ENCODE results near the gene BANF2. TPM values are rescaled to one million over a fixed set of nuclear protein-coding genes. Genes with fewer than 3 reads are reported as not detected.

The BANF2 gene
- total and polyA plus RNA-seq, 4 donors, result not detected

GRCh38 chr20:17678295-17678694, 21.5 kb upstream of the BANF2 start:
- Histone ChIP-seq H3K27me3 (ENCODE audit: control insufficient read depth in 1 of 2, insufficient read depth in 2 of 2, low read length in 1 of 2) (no peaks in the 10 kb centered on the region), H3K9me3 (ENCODE audit: control insufficient read depth, low read length) (no peaks in the 10 kb centered on the region), H3K4me1 (ENCODE audit: control insufficient read depth in 1 of 2, insufficient read depth in 2 of 2, low read length in 2 of 2) (no peaks in the 10 kb centered on the region), H3K4me3 (ENCODE audit: low read length in 2 of 2) (no peak overlapping the region), H3K27ac (ENCODE audit: low read depth in 1 of 2, low read length in 2 of 2) (no peak overlapping the region), H3K36me3 (ENCODE audit: control insufficient read depth in 1 of 2, insufficient read depth in 2 of 2, low read length in 1 of 2) (no peaks in the 10 kb centered on the region)
- ATAC-seq (ENCODE audit: low FRiP score) (no peak), DNase-seq (no peak)
- intact Hi-C loops (cut with DNase I), result loop anchor here in 1 of 2 donors (5.0 kb wide), 1 partner anchor 169 kb away; no protein-coding TSS in a partner anchor
- WGBS, 2 donors, result 87 to 90% methylated on average over 2 of the region's 2 CpGs

DNA sequence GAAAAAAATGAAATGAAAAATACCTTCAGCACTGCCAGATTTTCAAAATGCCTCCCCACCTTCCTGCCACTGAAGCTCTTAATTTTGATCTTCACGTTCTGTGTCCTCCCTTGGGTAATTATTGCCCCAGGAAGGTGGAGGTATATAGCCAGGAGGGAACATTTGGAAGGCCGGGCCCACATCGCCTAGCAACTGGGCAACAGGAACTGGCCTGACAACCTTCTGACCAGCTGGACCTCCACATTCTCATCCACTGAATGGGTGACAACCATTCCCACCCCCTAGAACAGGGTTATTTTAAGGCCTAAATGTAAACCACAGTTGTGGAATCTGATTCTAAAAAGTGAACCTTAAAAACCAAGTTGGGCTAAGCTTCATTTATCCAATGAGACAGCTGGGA, 20.9 kb upstream of the BANF2 start:
- no peaks in the 10 kb centered on the region for H3K9me3 ChIP-seq (ENCODE audit: control insufficient read depth, low read length)
- no peak overlapping the region for H3K27ac ChIP-seq (ENCODE audit: low read depth in 1 of 2, low read length in 2 of 2)
- no peak for DNase-seq
- no peaks in the 10 kb centered on the region for H3K4me1 ChIP-seq (ENCODE audit: control insufficient read depth in 1 of 2, insufficient read depth in 2 of 2, low read length in 2 of 2)
- H3K36me3 ChIP-seq (ENCODE audit: control insufficient read depth in 1 of 2, insufficient read depth in 2 of 2, low read length in 1 of 2), result no peaks in the 10 kb centered on the region
- no peak overlapping the region for H3K4me3 ChIP-seq (ENCODE audit: low read length in 2 of 2)
- intact Hi-C loops (cut with DNase I), result loop anchor here in 1 of 2 donors (5.0 kb wide), 1 partner anchor 168 kb away; no protein-coding TSS in a partner anchor
- no peak for ATAC-seq (ENCODE audit: low FRiP score)
- 66 to 84% methylated on average over 3 of the region's 3 CpGs for WGBS, 2 donors
- no peaks in the 10 kb centered on the region for H3K27me3 ChIP-seq (ENCODE audit: control insufficient read depth in 1 of 2, insufficient read depth in 2 of 2, low read length in 1 of 2)

GRCh38 chr20:17679941-17680835, 19.6 kb upstream of the BANF2 start:
- Histone ChIP-seq H3K27me3 (ENCODE audit: control insufficient read depth in 1 of 2, insufficient read depth in 2 of 2, low read length in 1 of 2) (no peaks in the 10 kb centered on the region), H3K9me3 (ENCODE audit: control insufficient read depth, low read length) (no peaks in the 10 kb centered on the region), H3K36me3 (ENCODE audit: control insufficient read depth in 1 of 2, insufficient read depth in 2 of 2, low read length in 1 of 2) (no peaks in the 10 kb centered on the region), H3K27ac (ENCODE audit: low read depth in 1 of 2, low read length in 2 of 2) (peak overlapping the region; percentile 62 to 95), H3K4me1 (ENCODE audit: control insufficient read depth in 1 of 2, insufficient read depth in 2 of 2, low read length in 2 of 2) (no peaks in the 10 kb centered on the region), H3K4me3 (ENCODE audit: low read length in 2 of 2) (peak overlapping the region; percentile 81 to 95)
- intact Hi-C loops (cut with DNase I), result loop anchor here (2.0 to 5.0 kb wide), 6 partner anchors 117 to 287 kb away; partner anchors contain the start of genes MGME1 (in 1 of the 2) and SNX5 (in 1 of the 2)
- peak; percentile 68 to 80 for DNase-seq
- 8 to 13% methylated on average over 27 of the region's 27 CpGs for WGBS, 2 donors
- ATAC-seq (ENCODE audit: low FRiP score), result no peak

GRCh38 chr20:17680836-17681725, 18.7 kb upstream of the BANF2 start:
- Histone ChIP-seq H3K4me1 (ENCODE audit: control insufficient read depth in 1 of 2, insufficient read depth in 2 of 2, low read length in 2 of 2) (no peaks in the 10 kb centered on the region), H3K4me3 (ENCODE audit: low read length in 2 of 2) (peak overlapping the region; percentile 81 to 95), H3K27me3 (ENCODE audit: control insufficient read depth in 1 of 2, insufficient read depth in 2 of 2, low read length in 1 of 2) (no peaks in the 10 kb centered on the region), H3K36me3 (ENCODE audit: control insufficient read depth in 1 of 2, insufficient read depth in 2 of 2, low read length in 1 of 2) (no peaks in the 10 kb centered on the region), H3K27ac (ENCODE audit: low read depth in 1 of 2, low read length in 2 of 2) (peak overlapping the region; percentile 88 to 95), H3K9me3 (ENCODE audit: control insufficient read depth, low read length) (no peaks in the 10 kb centered on the region)
- peak; percentile 74 for ATAC-seq (ENCODE audit: low FRiP score)
- WGBS, 2 donors, result 0 to 1% methylated on average over 43 to 110 of the region's 110 CpGs
- intact Hi-C loops (cut with DNase I), result loop anchor here (2.0 to 5.0 kb wide), 6 partner anchors 116 to 286 kb away; partner anchors contain the start of genes MGME1 (in 1 of the 2) and SNX5 (in 1 of the 2)
- DNase-seq, result peak; percentile 91 to 95

DNA sequence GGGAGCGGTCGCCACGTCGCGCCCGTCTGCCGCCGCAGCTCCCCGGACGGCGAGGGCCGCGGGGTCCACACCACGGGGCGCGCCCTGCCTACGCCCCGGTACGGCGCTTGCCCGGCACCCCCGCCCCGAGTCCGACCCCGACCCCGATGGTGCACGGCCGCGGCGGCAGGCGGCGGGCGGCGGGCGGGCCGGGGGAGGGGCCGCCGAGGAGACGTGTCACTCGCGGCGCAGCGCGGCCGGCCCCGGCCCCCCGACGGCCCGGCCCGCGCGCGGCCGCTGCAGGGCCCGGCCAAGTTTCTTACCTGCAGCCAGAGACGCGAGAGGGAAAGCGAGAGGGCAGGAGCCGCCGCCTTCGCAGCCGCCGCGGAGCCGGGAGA, 18.1 kb upstream of the BANF2 start:
- WGBS, 2 donors, result 1% methylated on average over 45 to 65 of the region's 65 CpGs
- no peaks in the 10 kb centered on the region for H3K36me3 ChIP-seq (ENCODE audit: control insufficient read depth in 1 of 2, insufficient read depth in 2 of 2, low read length in 1 of 2)
- peak overlapping the region; percentile 81 to 95 for H3K4me3 ChIP-seq (ENCODE audit: low read length in 2 of 2)
- no peaks in the 10 kb centered on the region for H3K4me1 ChIP-seq (ENCODE audit: control insufficient read depth in 1 of 2, insufficient read depth in 2 of 2, low read length in 2 of 2)
- no peak for ATAC-seq (ENCODE audit: low FRiP score)
- DNase-seq, result no peak
- no peaks in the 10 kb centered on the region for H3K27me3 ChIP-seq (ENCODE audit: control insufficient read depth in 1 of 2, insufficient read depth in 2 of 2, low read length in 1 of 2)
- H3K27ac ChIP-seq (ENCODE audit: low read depth in 1 of 2, low read length in 2 of 2), result peak overlapping the region; percentile 88
- intact Hi-C loops (cut with DNase I), result loop anchor here (2.0 to 5.0 kb wide), 6 partner anchors 116 to 286 kb away; partner anchors contain the start of genes MGME1 (in 1 of the 2) and SNX5 (in 1 of the 2)
- H3K9me3 ChIP-seq (ENCODE audit: control insufficient read depth, low read length), result peaks cover under 1% of the 10 kb centered on the region

DNA sequence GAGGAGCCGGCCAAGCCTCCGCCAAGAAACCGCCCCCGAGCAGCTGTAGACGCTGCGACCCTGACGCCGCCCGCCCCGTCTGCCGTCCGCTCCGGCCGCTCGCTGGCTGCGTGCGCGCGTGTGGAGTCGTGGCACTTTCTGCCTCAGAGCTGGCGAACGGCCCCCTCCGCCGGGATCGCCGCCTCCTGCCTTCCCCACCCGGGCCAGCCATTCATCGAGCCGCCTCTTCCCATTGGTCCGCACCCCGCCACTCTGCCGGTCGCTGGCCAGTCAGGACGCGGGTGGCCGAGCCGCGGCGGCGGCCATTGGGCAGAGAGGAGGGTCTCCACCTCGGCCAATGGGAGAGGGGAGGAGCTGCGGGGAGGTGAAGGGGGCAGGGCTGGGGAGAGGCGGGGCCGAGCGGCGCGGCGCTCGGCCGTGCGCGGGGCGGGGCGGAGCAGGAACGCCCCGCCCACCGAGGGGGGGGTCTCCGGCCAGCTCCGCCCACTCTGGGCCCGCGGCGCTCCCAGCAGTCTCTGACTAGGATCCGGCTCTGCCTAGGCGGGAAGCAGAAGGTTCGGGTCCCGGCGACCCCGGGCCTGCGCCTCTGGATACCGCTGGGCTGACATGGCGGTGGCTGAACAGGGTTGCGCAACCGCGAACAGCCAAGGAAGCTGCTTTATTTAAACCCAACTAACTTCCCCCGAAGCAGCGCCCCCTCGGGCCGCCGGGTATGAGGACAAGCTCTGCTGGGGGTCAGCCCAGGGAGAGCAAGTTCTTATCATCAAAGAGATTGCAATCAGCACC, 17.5 kb upstream of the BANF2 start, which contains the start of gene RRBP1:
Gene RRBP1, minus strand, starts transcription at position 140 of the 786 bp plus-strand sequence. CDS start 21,735 bp downstream, outside the sequence.
- intact Hi-C loops (cut with DNase I), result loop anchor here (5.0 kb wide), 5 partner anchors 115 to 285 kb away; partner anchors contain the start of genes MGME1 (in 1 of the 2) and SNX5 (in 1 of the 2)
- 0% methylated on average over 59 to 79 of the region's 79 CpGs for WGBS, 2 donors
- peak; percentile 97 for ATAC-seq (ENCODE audit: low FRiP score)

DNA sequence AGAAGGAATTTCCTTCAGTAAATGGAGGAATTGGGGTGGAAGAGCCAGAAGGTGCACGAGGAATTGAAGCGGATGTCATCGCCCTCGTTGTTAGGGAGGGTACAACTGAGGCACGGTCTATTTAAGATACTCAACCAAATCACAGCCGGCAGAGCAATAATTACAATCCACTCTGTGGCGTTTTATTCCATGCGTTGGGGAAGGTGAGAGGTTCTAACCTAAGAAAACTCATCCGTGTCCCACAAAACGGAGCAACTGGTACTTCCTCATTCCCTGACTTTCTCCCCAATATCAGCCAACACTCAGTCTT, 16.9 kb upstream of the BANF2 start:
- Histone ChIP-seq H3K27ac (ENCODE audit: low read depth in 1 of 2, low read length in 2 of 2) (no peak overlapping the region), H3K4me3 (ENCODE audit: low read length in 2 of 2) (no peak overlapping the region), H3K36me3 (ENCODE audit: control insufficient read depth in 1 of 2, insufficient read depth in 2 of 2, low read length in 1 of 2) (no peaks in the 10 kb centered on the region), H3K4me1 (ENCODE audit: control insufficient read depth in 1 of 2, insufficient read depth in 2 of 2, low read length in 2 of 2) (no peaks in the 10 kb centered on the region), H3K27me3 (ENCODE audit: control insufficient read depth in 1 of 2, insufficient read depth in 2 of 2, low read length in 1 of 2) (no peaks in the 10 kb centered on the region), H3K9me3 (ENCODE audit: control insufficient read depth, low read length) (peaks cover 1% of the 10 kb centered on the region)
- 41 to 47% methylated on average over 10 of the region's 10 CpGs for WGBS, 2 donors
- intact Hi-C loops (cut with DNase I), result loop anchor here (5.0 kb wide), 5 partner anchors 114 to 284 kb away; partner anchors contain the start of genes MGME1 (in 1 of the 2) and SNX5 (in 1 of the 2)
- no peak for DNase-seq
- no peak for ATAC-seq (ENCODE audit: low FRiP score)

More for the DNA sequence above, 17.5 kb upstream of the BANF2 start, which contains the start of gene RRBP1:
- Histone ChIP-seq H3K9me3 (ENCODE audit: control insufficient read depth, low read length) (peaks cover 1% of the 10 kb centered on the region), H3K27me3 (ENCODE audit: control insufficient read depth in 1 of 2, insufficient read depth in 2 of 2, low read length in 1 of 2) (no peaks in the 10 kb centered on the region), H3K4me1 (ENCODE audit: control insufficient read depth in 1 of 2, insufficient read depth in 2 of 2, low read length in 2 of 2) (no peaks in the 10 kb centered on the region), H3K4me3 (ENCODE audit: low read length in 2 of 2) (peak within 1 kb of the TSS; percentile 81 to 95), H3K36me3 (ENCODE audit: control insufficient read depth in 1 of 2, insufficient read depth in 2 of 2, low read length in 1 of 2) (no peaks in the 10 kb centered on the region), H3K27ac (ENCODE audit: low read depth in 1 of 2, low read length in 2 of 2) (peak within 1 kb of the TSS; percentile 88)
- DNase-seq, result peak; percentile 99
